ENCODE data around the gene CWC27.

DNA sequence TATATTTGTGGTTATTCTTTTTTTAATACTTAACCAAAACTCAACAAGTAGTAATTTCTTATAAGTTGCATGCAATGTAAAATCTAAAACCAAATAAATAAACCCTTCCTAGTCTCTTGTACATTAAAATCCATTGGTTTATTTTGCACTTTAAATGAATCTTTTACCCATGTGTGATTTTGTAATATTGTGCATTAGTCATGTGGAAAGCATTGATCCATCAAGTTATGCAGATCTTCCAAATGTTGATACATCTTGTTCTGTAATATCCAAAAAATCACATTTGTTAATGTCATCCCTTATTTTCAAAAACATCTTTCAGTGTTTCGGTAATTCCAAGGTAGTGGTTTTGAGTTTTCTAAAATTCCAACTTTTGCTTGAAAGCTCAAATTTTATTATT lies 63.3 kb downstream of the CWC27 start:
- no peak for TF ChIP-seq POLR2AphosphoS5 (IDR thresholded peaks at IDR 0.05; ENCODE audit: low read depth, low read length)
- TF ChIP-seq POLR2A (IDR thresholded peaks at IDR 0.05; ENCODE audit: low read depth, low read length), result no peak
- TF ChIP-seq POU2F2 (IDR thresholded peaks at IDR 0.05; ENCODE audit: low read depth, low read length), result no peak
- TF ChIP-seq TAF1 (IDR thresholded peaks at IDR 0.05; ENCODE audit: low read depth, low read length), result no peak
- no peak for TF ChIP-seq PAX5 (IDR thresholded peaks at IDR 0.05; ENCODE audit: insufficient read depth, low read length, severe bottlenecking)
